ENCODE results near the gene TNFAIP2.

The TNFAIP2 gene

GRCh38 chr14:103123634-103124500 is 606 bp downstream of the TNFAIP2 start:
- DNase-seq = no peak

GRCh38 chr14:103124501-103125001 is 1.3 kb downstream of the TNFAIP2 start:
- DNase-seq = no peak

- no peak for DNase-seq
Measured at GRCh38 chr14:103125098-103126070, 2.1 kb downstream of the TNFAIP2 start.

GRCh38 chr14:103126088-103126872 is 3.0 kb downstream of the TNFAIP2 start:
- DNase-seq = no peak

GRCh38 chr14:103126873-103127304 is 3.6 kb downstream of the TNFAIP2 start:
- DNase-seq = no peak

- DNase-seq = no peak
Measured at GRCh38 chr14:103127356-103127755, 4.1 kb downstream of the TNFAIP2 start.

GRCh38 chr14:103127861-103128598 is 4.8 kb downstream of the TNFAIP2 start:
- no peak for DNase-seq

- DNase-seq = no peak
Measured at GRCh38 chr14:103128631-103129300, 5.5 kb downstream of the TNFAIP2 start.

- no peak for DNase-seq
Measured at GRCh38 chr14:103129301-103130016, 6.2 kb downstream of the TNFAIP2 start.

GRCh38 chr14:103130017-103130764 is 6.9 kb downstream of the TNFAIP2 start:
- no peak for DNase-seq

- DNase-seq = no peak
Measured at GRCh38 chr14:103130965-103131364, 7.7 kb downstream of the TNFAIP2 start.

- no peak for DNase-seq
Measured at GRCh38 chr14:103131580-103131979, 8.3 kb downstream of the TNFAIP2 start.

- DNase-seq = no peak
Measured at GRCh38 chr14:103132381-103133209, 9.3 kb downstream of the TNFAIP2 start.

- DNase-seq = no peak
Measured at GRCh38 chr14:103133210-103134140, 10.2 kb downstream of the TNFAIP2 start.

- no peak for DNase-seq
Measured at GRCh38 chr14:103134405-103134804, 11.1 kb downstream of the TNFAIP2 start.

- DNase-seq = no peak
Measured at GRCh38 chr14:103134919-103135318, 11.7 kb downstream of the TNFAIP2 start.

All from activated CD8-positive, alpha-beta memory T cell treated with anti-CD3 and anti-CD28 coated beads for 24 hours (primary cell).